ENCODE results near the gene MCAM. TPM values are rescaled to one million over a fixed set of nuclear protein-coding genes. Genes with fewer than 3 reads are reported as not detected.

MCAM gene
- total and polyA plus RNA-seq, 10 of the 15 experiments (the other 5 are each of a cell fraction or from before 2014, with no cell fraction given), result 3.1 to 19.7 (median 9.3) TPM

- no peaks in the 10 kb centered on the region for H3K27me3 ChIP-seq (replicated peaks in 1 of 2; ENCODE audit: control insufficient read depth in 2 of 2, insufficient read depth in 2 of 2, low read length in 1 of 2)
- DNase-seq (ENCODE audit: low read depth, low spot score), result no peak
- H3K27ac ChIP-seq (ENCODE audit: control insufficient read depth, insufficient read depth), result no peak overlapping the region
- H3K4me3 ChIP-seq, result no peak overlapping the region
- ChIA-PET CTCF (interaction anchor here (0.9 to 1.4 kb wide), 3 partner anchors 9 to 33 kb away, joined by 3 read pairs; no protein-coding TSS in a partner anchor), POLR2A (interaction anchor here (1.0 kb wide), 1 partner anchor 35 kb away, joined by 3 read pairs; no protein-coding TSS in a partner anchor), SMC1A (ENCODE audit: uncharacterized antibody, unreplicated experiment) (interaction anchor here (0.7 to 1.3 kb wide), 3 partner anchors 20 to 84 kb away, joined by 3 read pairs; partner anchors contain the start of gene RNF26), RAD21 (ENCODE audit: unreplicated experiment) (no interaction called here)
- H3K36me3 ChIP-seq (ENCODE audit: control insufficient read depth in 2 of 2, insufficient read depth in 2 of 2, low read length in 1 of 2), result peaks cover 13 to 39% of the 10 kb centered on the region in 2 experiments
- no peak for FAIRE-seq
- peaks cover 3% of the 10 kb centered on the region; the same call in 2 of the 3 replicates for H3K9me3 ChIP-seq (replicated peaks; ENCODE audit: control insufficient read depth, insufficient read depth, low read length)
- H3K4me1 ChIP-seq (ENCODE audit: control insufficient read depth, insufficient read depth, low read length), result no peaks in the 10 kb centered on the region
- H3K9ac ChIP-seq (ENCODE audit: control insufficient read depth, insufficient read depth, low read length), result no peak overlapping the region
- no peak overlapping the region for H3K4me2 ChIP-seq (ENCODE audit: control insufficient read depth, insufficient read depth)
- 98% methylated on average over 3 of the region's 3 CpGs for WGBS (ENCODE audit: insufficient coverage, insufficient replicate concordance, low lambda C conversion rate, missing lambda C conversion rate)
- no TSS peak for BruUV-seq (replicated peaks)
- H4K20me1 ChIP-seq (ENCODE audit: control insufficient read depth, insufficient read depth), result no peaks in the 10 kb centered on the region
- H2AFZ ChIP-seq (ENCODE audit: control insufficient read depth, low read depth, low read length), result no peak overlapping the region
- TF ChIP-seq RBBP5 (conservative IDR thresholded peaks at IDR 0.05) (no peak), MEF2A (IDR thresholded peaks at IDR 0.05; ENCODE audit: insufficient read depth, low read depth, low read length) (no peak), SMAD5 (IDR thresholded peaks at IDR 0.05; ENCODE audit: low read depth) (no peak), CHD1 (IDR thresholded peaks at IDR 0.05; ENCODE audit: low read depth, low read length) (no peak), SP1 (IDR thresholded peaks at IDR 0.05; ENCODE audit: low read depth, low read length) (no peak), SIN3A (IDR thresholded peaks at IDR 0.05; ENCODE audit: low read depth, low read length) (no peak), CBX3 (IDR thresholded peaks at IDR 0.05; ENCODE audit: borderline replicate concordance, low read depth) (no peak), TCF3 (IDR thresholded peaks at IDR 0.05; ENCODE audit: borderline replicate concordance, insufficient read depth, low read depth, low read length) (no peak), JUNB (IDR thresholded peaks at IDR 0.05) (no peak), IKZF1 (conservative IDR thresholded peaks at IDR 0.05) (no peak), ZNF592 (IDR thresholded peaks at IDR 0.05) (no peak), MTA3 (IDR thresholded peaks at IDR 0.05; ENCODE audit: borderline replicate concordance, low read length) (no peak), ELK1 (IDR thresholded peaks at IDR 0.05; ENCODE audit: low read depth, low read length) (no peak), SUZ12 (IDR thresholded peaks at IDR 0.05; ENCODE audit: unreplicated experiment) (no peak), BCL11A (IDR thresholded peaks at IDR 0.05; ENCODE audit: low read depth, low read length) (no peak), POU2F2 (IDR thresholded peaks at IDR 0.05; ENCODE audit: borderline replicate concordance, low read depth, low read length) (no peak), MXI1 (IDR thresholded peaks at IDR 0.05; ENCODE audit: low read depth, low read length) (no peak)
- in situ Hi-C loops (cut with MboI), result no loop called here
- no peak for ATAC-seq
- no peaks in the 10 kb centered on the region for H3K79me2 ChIP-seq (ENCODE audit: control insufficient read depth, insufficient read depth, low read length)
- intact Hi-C loops (cut with micrococcal nuclease; ENCODE audit: unreplicated experiment), result no loop called here
Measured at GRCh38 chr11:119288219-119288618, 28.7 kb downstream of the MCAM start.

Measured in GM12878 (cell line).